Measurements from ENCODE around the gene CES4A. TPM values are rescaled to one million over a fixed set of nuclear protein-coding genes. Genes with fewer than 3 reads are reported as not detected.

Gene CES4A
- total RNA-seq, 1 experiment from 2014 or later = 1.9 TPM

DNA sequence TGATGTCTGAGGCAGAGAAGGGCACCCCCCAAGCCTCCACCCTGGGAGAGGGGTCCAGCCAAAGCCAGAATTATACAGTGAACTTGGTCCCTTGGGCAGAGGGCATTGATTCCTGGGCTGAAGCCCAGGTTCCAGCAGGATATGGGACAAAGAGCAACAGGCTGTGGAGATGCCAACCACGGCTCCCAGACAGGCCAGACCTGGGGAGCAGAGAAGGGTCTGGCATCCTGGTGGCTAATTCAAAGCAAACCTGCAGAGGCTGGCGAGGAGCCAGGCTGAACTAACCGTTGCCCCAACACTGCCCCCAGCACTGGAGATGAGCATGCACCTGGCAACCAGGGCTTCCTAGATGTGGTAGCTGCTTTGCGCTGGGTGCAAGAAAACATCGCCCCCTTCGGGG, 24.3 kb upstream of the CES4A start:
- Histone ChIP-seq H3K23me2 (ENCODE audit: insufficient read length, low read depth, low read length, poor library complexity, severe bottlenecking) (no peaks in the 10 kb centered on the region), H3K18ac (ENCODE audit: insufficient read length, low read depth, low read length) (no peak overlapping the region), H2AK5ac (ENCODE audit: insufficient read length, low read length) (no peak overlapping the region), H3K79me1 (ENCODE audit: insufficient read depth, low read depth, low read length, poor library complexity, severe bottlenecking) (no peaks in the 10 kb centered on the region), H3K23ac (ENCODE audit: insufficient read length, low read depth, low read length) (no peak overlapping the region), H3K9ac (ENCODE audit: extremely low read depth, insufficient read length, low read length) (no peak overlapping the region), H3K14ac (ENCODE audit: insufficient read depth, low read length) (no peak overlapping the region), H3K27ac (ENCODE audit: insufficient read length, low read depth, low read length) (no peak overlapping the region), H3K4ac (ENCODE audit: low read depth, low read length) (no peak overlapping the region), H3K4me1 (ENCODE audit: insufficient read depth, low read length) (no peaks in the 10 kb centered on the region), H4K5ac (ENCODE audit: insufficient read length, low read depth, low read length) (no peak overlapping the region), H3K56ac (ENCODE audit: insufficient read length, low read depth, low read length) (no peak overlapping the region), H2BK120ac (ENCODE audit: low read depth, low read length, poor library complexity, severe bottlenecking) (no peak overlapping the region), H2BK5ac (ENCODE audit: insufficient read length, low read length) (no peak overlapping the region), H2BK12ac (ENCODE audit: insufficient read length, low read depth, low read length) (no peak overlapping the region), H4K91ac (ENCODE audit: insufficient read length, low read depth, low read length) (no peak overlapping the region), H2BK15ac (ENCODE audit: low read depth, low read length) (no peak overlapping the region), H2BK20ac (ENCODE audit: low read depth, low read length, poor library complexity, severe bottlenecking) (no peak overlapping the region), H3T11ph (ENCODE audit: low read length) (no peak overlapping the region), H3K27me3 (ENCODE audit: insufficient read depth, low read length) (no peaks in the 10 kb centered on the region), H4K20me1 (ENCODE audit: control insufficient read depth, insufficient read depth, insufficient read length) (no peaks in the 10 kb centered on the region), H4K8ac (replicated peaks; ENCODE audit: insufficient read length, low read depth, low read length) (no peak overlapping the region), H3K4me2 (ENCODE audit: insufficient read depth, insufficient read length, low read length) (no peak overlapping the region), H2AFZ (ENCODE audit: low read length) (no peak overlapping the region), H3K79me2 (ENCODE audit: insufficient read depth, low read length) (no peaks in the 10 kb centered on the region), H3K9me3 (ENCODE audit: control insufficient read depth, low read depth, low read length) (no peaks in the 10 kb centered on the region)
- Mint-ChIP-seq H3K4me3 (no peak overlapping the region), H3K27me3 (ENCODE audit: low read depth) (peaks cover 9% of the 10 kb centered on the region), H3K4me1 (peaks cover 4 to 15% of the 10 kb centered on the region in 2 experiments), H3K9me3 (no peaks in the 10 kb centered on the region), H3K27ac (no peak overlapping the region), H3K36me3 (ENCODE audit: insufficient read depth in 1 of 3, low read depth in 3 of 3) (no peaks in the 10 kb centered on the region; a peak in 1 of 7 replicates)
- DNase-seq = no peak
- TF ChIP-seq CTCF (conservative IDR thresholded peaks at IDR 0.05) = no peak
- no CpG with 5 or more reads among the region's 6 CpGs for WGBS (ENCODE audit: extremely low coverage, insufficient read length, low lambda C conversion rate)

Data from H9 (cell line).